ENCODE data around the gene RAB11A.

RAB11A gene

GRCh38 chr15:65916664-65917406 is 47.5 kb downstream of the RAB11A start:
- no peak for DNase-seq (ENCODE audit: low read depth)

GRCh38 chr15:65917407-65917756 is 48.1 kb downstream of the RAB11A start:
- DNase-seq (ENCODE audit: low read depth) = no peak

DNA sequence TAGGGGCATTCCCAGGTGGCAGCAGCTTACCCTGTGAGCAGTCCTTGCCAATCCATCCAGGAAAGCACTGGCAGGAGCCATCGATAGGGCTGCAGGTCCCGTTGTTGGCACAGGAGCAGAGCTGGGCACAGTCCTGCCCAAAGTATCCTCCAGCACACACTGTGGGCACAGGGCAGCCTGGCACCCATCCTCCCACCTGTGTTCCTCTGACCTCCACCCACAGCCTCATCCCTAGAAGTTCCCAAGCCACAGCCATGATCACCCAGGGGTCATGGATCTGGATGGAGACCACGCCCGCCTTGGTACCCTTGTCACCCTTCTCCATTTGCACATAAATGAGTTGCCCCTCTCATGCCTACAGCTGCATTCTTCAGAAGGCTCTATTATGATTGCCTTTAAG is 48.6 kb downstream of the RAB11A start:
- no peak for DNase-seq (ENCODE audit: low read depth)

DNA sequence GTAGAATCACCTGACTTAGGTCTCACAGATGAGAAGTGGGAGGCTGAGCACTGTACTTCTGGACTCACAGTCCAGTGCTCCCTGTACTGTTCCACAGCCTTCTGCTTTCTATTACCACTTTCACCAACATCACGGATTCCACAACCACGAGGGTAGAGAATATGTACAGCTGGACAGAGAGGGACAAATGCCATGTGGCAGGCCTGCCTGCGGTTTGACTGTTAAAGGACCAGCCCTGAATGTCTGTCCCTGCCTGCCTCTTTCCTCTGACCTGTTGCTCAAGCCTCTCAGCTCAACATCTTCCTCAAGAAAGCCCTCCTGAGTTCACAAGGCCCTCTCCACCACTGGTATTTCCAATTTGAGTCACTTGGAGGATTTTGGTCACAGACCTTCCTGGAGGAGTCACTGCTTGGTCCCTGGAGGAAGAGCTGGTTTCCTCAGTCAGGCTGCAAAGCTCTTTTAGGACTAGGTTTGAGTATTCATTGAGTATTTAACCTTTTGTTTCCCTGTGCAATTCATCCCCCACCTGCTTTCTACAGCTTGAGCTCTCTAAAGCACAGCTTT is 49.1 kb downstream of the RAB11A start:
- DNase-seq (ENCODE audit: low read depth) = no peak

- DNase-seq (ENCODE audit: low read depth) = no peak
Observed at GRCh38 chr15:65918945-65919344, 49.7 kb downstream of the RAB11A start.

DNA sequence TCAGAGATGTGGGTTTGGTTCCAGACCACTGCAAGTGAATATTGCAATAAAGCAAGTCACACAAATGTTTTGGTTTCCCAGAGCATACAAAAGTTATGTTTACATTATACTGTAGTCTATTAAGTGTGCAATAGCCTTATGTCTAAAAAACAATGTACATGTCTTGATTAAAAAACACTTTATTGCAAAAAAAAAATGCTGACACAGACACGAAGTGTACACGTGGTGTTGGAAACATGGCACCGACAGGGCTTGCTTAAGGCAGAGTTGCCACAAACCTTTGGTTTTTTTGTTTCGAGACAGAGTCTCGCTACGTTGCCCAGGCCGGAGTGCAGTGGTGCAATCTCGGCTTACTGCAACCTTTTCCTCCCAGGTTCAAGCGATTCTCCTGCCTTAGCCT is 50.1 kb downstream of the RAB11A start:
- no peak for DNase-seq (ENCODE audit: low read depth)

GRCh38 chr15:65920121-65920520 is 50.8 kb downstream of the RAB11A start:
- no peak for DNase-seq (ENCODE audit: low read depth)

DNA sequence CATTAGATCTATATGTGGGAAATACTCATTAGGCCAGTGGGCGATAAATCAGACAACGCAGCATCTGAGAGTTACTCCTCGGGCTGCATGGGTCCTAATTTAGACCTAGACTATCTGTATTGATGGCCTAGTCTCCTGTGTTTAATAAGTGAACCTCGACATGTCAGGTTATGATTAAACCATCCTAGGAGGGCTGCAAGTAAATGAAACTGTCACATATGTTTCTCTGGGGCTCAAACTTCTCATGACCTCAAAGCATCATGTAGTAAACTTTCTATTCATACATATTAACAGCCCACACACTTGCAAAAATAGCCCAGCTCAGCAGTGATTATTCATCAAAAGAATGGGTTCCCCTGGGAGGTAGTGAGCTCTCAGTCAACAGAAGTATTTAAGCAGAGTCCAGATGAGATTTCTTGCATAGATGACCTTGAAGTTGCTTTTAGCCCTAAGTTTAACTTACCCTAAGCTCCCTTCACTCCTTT is 51.6 kb downstream of the RAB11A start:
- DNase-seq (ENCODE audit: low read depth) = no peak

DNA sequence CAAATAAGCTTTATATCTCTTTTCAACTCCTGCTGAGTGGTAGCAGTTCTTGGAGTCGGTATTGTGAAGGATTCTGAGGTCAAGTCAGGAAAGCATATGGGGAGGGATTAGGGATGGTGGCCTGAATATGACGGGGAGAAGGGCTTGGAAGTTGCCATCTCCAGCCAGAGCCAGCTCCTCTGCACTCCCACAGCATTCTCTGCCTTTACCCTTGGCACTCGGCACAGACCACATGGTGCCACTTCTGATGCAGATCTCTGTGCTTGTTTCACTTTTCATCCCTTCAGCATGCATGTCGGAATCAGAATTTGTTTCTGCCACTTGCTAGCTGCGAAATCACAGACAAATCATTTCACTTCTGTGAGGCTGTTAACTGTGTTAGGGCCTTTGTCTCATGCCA is 52.5 kb downstream of the RAB11A start:
- DNase-seq (ENCODE audit: low read depth) = no peak

GRCh38 chr15:65922621-65923020 is 53.3 kb downstream of the RAB11A start:
- DNase-seq (ENCODE audit: low read depth) = no peak

- no peak for DNase-seq (ENCODE audit: low read depth)
Observed at GRCh38 chr15:65923264-65923663, 54.0 kb downstream of the RAB11A start.

DNA sequence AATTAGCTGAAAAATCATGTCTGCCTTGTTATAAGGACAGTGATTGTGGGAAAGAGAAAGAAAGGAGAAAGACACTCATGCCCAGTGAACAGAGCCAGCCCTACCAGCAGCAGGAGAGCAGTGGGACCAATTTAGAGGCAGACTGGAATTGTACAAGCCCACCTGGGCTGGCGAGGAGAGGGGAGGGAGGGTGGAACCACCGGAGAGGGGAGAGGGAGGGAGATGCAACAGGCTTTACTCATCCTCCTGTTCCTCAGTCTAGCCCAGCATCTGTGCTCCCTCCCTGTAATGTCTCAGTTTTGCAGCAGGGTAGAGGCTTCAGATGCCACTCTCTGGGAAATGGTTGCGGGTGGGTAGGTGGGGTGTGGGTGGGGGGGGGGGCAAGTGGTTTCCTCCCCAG is 54.7 kb downstream of the RAB11A start:
- DNase-seq (ENCODE audit: low read depth) = no peak

GRCh38 chr15:65925338-65925737 is 56.0 kb downstream of the RAB11A start:
- no peak for DNase-seq (ENCODE audit: low read depth)

DNA sequence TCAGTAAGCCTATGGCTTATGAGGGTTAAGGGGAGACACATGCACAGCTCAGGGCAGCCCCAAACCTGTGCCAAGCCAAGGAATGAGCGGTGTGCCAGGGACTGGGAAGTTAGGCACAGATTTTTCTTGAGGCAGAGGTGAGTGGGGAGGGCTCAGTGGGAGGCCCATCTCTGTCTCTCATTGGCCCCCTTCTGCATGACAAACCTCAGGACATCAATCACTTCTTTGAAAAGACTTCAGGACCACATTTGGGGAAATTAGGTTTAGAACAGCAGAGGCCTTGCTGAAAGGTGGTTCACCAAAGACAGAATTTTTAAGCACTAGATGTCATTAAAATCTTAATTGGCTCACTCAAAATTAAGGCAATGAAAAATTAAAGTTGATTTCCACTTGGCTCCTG is 57.2 kb downstream of the RAB11A start:
- DNase-seq (ENCODE audit: low read depth) = no peak

- no peak for DNase-seq (ENCODE audit: low read depth)
Observed at GRCh38 chr15:65926899-65927298, 57.6 kb downstream of the RAB11A start.

DNA sequence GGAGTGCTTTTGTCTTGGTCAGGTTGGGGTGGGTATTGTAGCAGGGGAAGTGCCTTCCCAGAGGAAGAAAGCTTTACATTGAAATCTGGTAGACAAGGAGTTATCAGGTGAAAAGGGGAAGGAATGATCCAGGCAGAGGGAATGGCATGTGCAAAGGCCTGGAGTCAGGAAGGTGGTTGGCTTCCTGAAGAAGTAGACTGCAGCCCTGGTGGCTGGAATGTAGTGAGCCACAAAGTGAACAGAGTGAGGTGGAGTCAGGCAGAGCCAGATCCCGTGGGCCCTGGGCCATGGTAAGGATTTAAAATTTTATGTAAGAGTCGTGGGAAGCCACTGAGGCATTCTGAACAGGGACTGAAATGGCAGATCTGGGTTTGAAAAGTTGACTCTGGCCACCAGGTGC is 58.3 kb downstream of the RAB11A start:
- DNase-seq (ENCODE audit: low read depth) = no peak

DNA sequence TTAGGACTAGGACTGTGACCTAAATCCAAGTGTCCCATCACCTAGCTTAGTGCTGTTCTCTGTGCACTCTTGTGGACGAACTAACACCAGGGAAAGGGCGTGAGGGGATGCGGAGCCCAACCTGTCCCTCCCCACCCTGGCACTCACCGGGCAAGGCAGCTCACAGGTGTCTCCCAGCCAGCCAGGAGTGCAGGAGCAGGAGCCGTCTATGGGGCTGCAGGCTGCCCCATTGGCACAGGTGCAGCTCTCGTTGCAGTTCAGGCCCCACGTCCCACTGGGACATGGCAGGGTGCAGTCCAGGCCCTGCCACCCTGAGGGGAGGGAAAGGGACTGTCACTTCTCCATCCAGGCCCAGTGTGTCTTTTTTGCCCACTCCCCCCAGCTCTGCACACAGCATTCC is 60.3 kb downstream of the RAB11A start:
- DNase-seq (ENCODE audit: low read depth) = no peak

- DNase-seq (ENCODE audit: low read depth) = no peak
Observed at GRCh38 chr15:65930134-65930533, 60.8 kb downstream of the RAB11A start.

DNA sequence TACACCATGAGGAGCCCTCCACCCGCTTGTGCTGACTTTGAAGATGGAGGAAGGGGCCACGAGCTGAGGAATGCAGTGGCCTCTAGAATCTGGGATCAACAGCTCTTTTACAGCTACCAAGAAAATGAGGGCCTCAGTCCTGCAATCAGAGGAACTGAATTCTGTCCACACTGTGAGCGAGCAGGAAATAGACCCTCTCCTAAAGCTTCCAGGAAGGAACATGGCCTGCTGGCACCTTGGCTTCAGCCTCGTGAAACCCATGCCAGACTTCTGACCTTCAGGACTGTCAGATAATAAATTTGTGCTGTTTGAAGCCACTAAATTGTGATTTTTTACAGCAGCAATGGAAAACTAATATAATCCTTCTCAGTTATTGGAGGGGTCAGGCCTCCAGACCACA is 61.9 kb downstream of the RAB11A start:
- DNase-seq (ENCODE audit: low read depth) = no peak

DNA sequence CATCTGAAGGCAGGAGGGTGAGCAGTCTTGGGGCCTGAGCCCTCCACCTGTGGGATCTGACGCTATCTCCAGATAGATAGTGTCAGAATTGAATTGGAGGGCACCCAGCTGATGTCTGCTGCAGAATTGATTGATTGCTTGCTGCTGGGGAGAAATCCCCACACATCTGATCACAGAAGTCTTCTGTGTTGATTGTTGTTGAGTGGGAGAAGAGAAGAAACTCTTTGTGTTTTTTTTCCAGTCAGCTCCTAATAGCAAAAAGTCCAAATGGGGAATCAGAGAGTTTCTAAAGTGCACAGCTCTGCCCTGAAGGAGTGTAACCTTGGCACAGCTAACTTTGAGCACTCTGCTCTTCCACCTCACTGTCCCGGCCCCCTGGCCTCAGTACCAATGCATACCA is 66.1 kb downstream of the RAB11A start:
- DNase-seq (ENCODE audit: low read depth) = no peak

DNA sequence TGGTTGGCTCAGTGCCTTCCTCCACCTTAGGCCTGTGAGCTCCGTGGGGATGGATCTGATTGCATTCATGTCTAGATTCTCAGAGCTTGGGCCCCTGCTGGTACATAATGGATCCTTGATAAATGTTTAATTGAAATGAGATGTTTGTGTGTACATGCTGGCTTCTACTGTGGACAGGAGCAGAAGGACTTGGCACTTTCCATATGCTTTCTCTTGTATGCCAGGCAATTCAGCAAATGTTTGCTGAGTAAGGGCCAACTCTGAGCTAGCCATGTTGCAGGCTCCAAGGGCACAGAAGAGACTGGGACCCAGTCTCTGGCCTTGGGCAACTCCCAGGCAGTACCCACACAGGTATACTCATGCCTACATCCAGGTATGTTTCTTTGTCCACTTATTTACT is 67.0 kb downstream of the RAB11A start:
- no peak for DNase-seq (ENCODE audit: low read depth)

DNA sequence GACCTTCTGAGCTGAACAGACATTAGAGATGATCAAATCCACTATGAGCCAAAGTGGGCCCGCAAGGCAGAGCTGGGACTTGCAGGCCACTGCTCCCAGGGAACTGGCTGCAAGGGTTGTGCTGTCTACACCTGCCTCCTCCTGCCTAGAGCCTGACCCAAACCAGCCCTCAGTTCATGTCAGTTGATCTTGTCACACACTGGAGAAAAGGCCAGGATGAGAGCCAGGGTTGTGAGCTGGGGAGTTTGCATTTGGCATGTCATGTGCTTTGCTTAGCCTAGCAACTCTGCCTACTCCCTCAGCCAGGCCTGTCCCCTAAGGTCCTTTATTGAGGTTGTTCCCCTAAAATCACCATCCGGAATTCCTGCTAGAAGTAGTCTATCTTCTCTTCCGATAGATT is 67.8 kb downstream of the RAB11A start:
- DNase-seq (ENCODE audit: low read depth) = no peak

DNA sequence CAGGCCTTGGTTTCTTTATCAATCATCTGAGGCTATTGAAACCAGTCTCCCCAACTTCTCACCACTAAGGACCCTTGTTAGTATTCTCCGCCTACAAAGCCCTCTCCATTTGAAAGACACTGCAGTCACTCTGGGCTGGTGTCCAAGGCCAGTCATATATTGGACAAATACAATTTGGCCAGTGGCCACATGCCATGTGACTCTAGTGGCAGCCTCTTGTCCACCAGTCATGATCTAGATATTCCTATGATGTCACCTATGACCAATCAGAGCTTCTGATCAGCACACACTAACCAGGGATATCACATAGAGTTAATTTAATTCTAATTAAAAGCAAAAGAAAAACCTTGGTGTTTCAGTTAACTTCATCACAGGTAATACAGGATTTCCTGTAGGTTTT is 68.2 kb downstream of the RAB11A start:
- DNase-seq (ENCODE audit: low read depth) = no peak

DNA sequence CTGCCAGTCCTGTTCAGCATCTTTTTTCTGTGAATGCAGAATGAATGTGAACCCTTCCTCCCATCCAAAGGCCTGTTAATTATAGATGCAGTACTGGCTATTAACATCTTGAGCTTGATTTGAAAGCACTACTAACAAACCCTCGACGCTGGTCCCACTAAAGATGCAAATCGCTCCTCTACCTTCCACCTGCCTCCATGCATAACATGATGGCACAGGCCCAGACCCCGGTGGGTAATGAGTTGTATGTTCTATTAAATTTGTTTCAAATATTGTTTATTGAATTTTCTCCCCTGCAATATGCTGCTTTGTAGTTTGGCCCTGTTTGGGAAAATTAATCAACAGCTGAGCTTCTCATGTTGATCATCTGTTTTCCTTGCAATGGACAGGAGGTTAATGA is 69.3 kb downstream of the RAB11A start:
- DNase-seq (ENCODE audit: low read depth) = no peak

All from stimulated activated CD8-positive, alpha-beta memory T cell treated with anti-CD3 and anti-CD28 coated beads, Interleukin-12 subunit alpha, Interleukin-12 subunit beta, amount 100 ng/mL, for 4 hours (primary cell).